Measurements from ENCODE around the gene CLDN18. TPM values are rescaled to one million over a fixed set of nuclear protein-coding genes. Genes with fewer than 3 reads are reported as not detected.

Gene CLDN18
- total RNA-seq, 2 experiments from 2014 or later: not detected

DNA sequence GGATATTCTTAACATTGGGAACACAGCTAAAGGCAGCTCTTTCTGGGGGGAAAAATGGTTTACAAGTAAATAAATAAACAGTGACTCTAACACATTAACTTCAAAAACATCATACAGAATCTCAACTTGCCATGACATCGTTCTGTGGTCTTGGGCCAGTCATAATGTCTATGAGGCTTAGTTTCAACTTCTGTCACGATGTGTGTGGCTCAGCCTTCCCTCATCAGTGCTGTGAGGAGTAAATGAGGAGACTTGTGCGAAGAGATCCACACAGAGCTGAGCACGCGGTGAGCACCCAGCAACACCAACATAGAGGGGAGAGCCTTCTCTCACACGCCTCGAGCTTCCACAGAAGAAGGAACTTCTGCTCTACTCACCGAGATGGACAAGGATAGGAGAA is 56.4 kb downstream of the CLDN18 start:
- H2AFZ ChIP-seq (ENCODE audit: low read length): no peak overlapping the region

DNA sequence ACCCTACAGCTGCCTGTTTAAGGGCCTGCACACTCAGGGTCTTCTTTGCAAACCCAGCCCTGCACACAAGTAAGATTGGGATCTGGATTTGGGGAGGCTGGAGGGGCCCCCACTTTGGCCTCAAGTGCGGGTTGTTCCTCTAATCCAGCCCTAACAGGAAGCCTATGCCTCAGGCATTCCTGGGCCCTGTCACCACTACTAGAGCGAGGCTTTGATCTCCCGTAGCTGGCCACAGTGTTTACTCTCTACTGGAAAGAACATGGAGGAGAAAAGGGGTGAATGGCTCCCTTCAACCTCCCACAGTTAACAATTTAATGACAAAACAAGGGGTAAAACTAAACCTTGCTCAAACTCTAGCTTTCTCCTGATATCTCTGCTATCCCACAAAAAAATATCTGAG is 57.0 kb downstream of the CLDN18 start:
- H4K20me1 ChIP-seq (ENCODE audit: insufficient read depth, low read length): no peaks in the 10 kb centered on the region; the same call in 1 of the 2 replicates
- H3K4me2 ChIP-seq (ENCODE audit: low read length): no peak overlapping the region
- H3K4me1 ChIP-seq (ENCODE audit: insufficient read depth, low read length, poor library complexity, severe bottlenecking): no peaks in the 10 kb centered on the region
- H3K9me2 ChIP-seq (ENCODE audit: insufficient read depth, low read length): no peaks in the 10 kb centered on the region
- no peak for DNase-seq (ENCODE audit: low spot score)
- ChIA-PET POLR2A (no interaction called here), CTCF (ENCODE audit: unreplicated experiment) (no interaction called here)
- no peak overlapping the region for H3K27ac ChIP-seq (ENCODE audit: low read depth, low read length, poor library complexity, severe bottlenecking)
- H3K9me3 ChIP-seq (ENCODE audit: low read length): no peaks in the 10 kb centered on the region
- intact Hi-C loops (cut with micrococcal nuclease; ENCODE audit: unreplicated experiment): loop anchor here (5.0 to 10.0 kb wide), 4 partner anchors 265 to 848 kb away; partner anchors contain the start of gene CEP70
- H2AFZ ChIP-seq (ENCODE audit: low read length): no peak overlapping the region
- H3K4me3 ChIP-seq (ENCODE audit: low read depth, low read length, poor library complexity, severe bottlenecking): no peak overlapping the region
- no peaks in the 10 kb centered on the region for H3K36me3 ChIP-seq (ENCODE audit: insufficient read depth, low read length)
- H3K79me2 ChIP-seq (ENCODE audit: insufficient read depth, low read depth, low read length): no peaks in the 10 kb centered on the region
- BruUV-seq (replicated peaks): no TSS peak
- TF ChIP-seq, protein P1, sequence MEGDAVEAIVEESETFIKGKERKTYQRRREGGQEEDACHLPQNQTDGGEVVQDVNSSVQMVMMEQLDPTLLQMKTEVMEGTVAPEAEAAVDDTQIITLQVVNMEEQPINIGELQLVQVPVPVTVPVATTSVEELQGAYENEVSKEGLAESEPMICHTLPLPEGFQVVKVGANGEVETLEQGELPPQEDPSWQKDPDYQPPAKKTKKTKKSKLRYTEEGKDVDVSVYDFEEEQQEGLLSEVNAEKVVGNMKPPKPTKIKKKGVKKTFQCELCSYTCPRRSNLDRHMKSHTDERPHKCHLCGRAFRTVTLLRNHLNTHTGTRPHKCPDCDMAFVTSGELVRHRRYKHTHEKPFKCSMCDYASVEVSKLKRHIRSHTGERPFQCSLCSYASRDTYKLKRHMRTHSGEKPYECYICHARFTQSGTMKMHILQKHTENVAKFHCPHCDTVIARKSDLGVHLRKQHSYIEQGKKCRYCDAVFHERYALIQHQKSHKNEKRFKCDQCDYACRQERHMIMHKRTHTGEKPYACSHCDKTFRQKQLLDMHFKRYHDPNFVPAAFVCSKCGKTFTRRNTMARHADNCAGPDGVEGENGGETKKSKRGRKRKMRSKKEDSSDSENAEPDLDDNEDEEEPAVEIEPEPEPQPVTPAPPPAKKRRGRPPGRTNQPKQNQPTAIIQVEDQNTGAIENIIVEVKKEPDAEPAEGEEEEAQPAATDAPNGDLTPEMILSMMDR (conservative IDR thresholded peaks at IDR 0.05; ENCODE audit: low read length): no peak
- TF ChIP-seq EZH2phosphoT487 (IDR thresholded peaks at IDR 0.05; ENCODE audit: borderline replicate concordance, low read depth, low read length): no peak

More for the DNA sequence above, 56.4 kb downstream of the CLDN18 start:
- intact Hi-C loops (cut with micrococcal nuclease; ENCODE audit: unreplicated experiment): loop anchor here (5.0 to 10.0 kb wide), 4 partner anchors 266 to 848 kb away; partner anchors contain the start of gene CEP70
- Histone ChIP-seq H4K20me1 (ENCODE audit: insufficient read depth, low read length) (no peaks in the 10 kb centered on the region; the same call in 1 of the 2 replicates), H3K4me3 (ENCODE audit: low read depth, low read length, poor library complexity, severe bottlenecking) (no peak overlapping the region), H3K36me3 (ENCODE audit: insufficient read depth, low read length) (no peaks in the 10 kb centered on the region), H3K79me2 (ENCODE audit: insufficient read depth, low read depth, low read length) (no peaks in the 10 kb centered on the region), H3K9me3 (ENCODE audit: low read length) (no peaks in the 10 kb centered on the region), H3K4me1 (ENCODE audit: insufficient read depth, low read length, poor library complexity, severe bottlenecking) (no peaks in the 10 kb centered on the region), H3K27ac (ENCODE audit: low read depth, low read length, poor library complexity, severe bottlenecking) (no peak overlapping the region), H3K4me2 (ENCODE audit: low read length) (no peak overlapping the region), H3K9me2 (ENCODE audit: insufficient read depth, low read length) (no peaks in the 10 kb centered on the region)
- no peak for TF ChIP-seq EZH2phosphoT487 (IDR thresholded peaks at IDR 0.05; ENCODE audit: borderline replicate concordance, low read depth, low read length)
- TF ChIP-seq, protein P1 (conservative IDR thresholded peaks at IDR 0.05; ENCODE audit: low read length): no peak
- ChIA-PET CTCF (ENCODE audit: unreplicated experiment) (no interaction called here), POLR2A (interaction anchor here (0.5 kb wide), 1 partner anchor 336 kb away, joined by 5 read pairs; no protein-coding TSS in a partner anchor)
- no TSS peak for BruUV-seq (replicated peaks)
- DNase-seq (ENCODE audit: low spot score): no peak

DNA sequence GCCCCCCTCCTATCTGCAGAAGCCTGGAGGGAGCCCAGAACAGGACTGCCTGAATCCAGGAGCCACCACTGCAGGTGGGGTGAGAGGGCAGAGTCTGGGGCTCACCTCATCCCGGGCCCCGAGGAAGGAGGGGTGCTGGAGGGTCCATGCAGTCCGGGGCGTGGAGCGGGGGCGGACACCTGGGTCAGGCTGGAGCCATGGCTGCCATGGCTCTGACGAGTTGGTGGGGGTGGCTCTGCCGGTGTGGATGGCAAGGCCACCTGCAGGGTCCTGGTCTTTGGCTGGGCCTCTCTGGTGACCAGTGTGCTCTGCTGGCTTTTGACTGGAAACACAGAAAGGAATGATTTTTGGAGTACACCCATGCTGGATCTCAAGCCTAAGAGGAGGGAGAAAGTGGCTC is 58.1 kb downstream of the CLDN18 start:
- no peak for DNase-seq (ENCODE audit: low spot score)
- POLR2A ChIA-PET: no interaction called here
- no peak overlapping the region for H3K27ac ChIP-seq (ENCODE audit: low read depth, low read length, poor library complexity, severe bottlenecking)
- no peaks in the 10 kb centered on the region for H3K4me1 ChIP-seq (ENCODE audit: insufficient read depth, low read length, poor library complexity, severe bottlenecking)
- CTCF ChIA-PET (ENCODE audit: unreplicated experiment): no interaction called here
- intact Hi-C loops (cut with micrococcal nuclease; ENCODE audit: unreplicated experiment): loop anchor here (1.0 to 10.0 kb wide), 5 partner anchors 51 to 847 kb away; partner anchors contain the start of gene CEP70
- H3K9me3 ChIP-seq (ENCODE audit: low read length): no peaks in the 10 kb centered on the region
- no peaks in the 10 kb centered on the region; the same call in 1 of the 2 replicates for H4K20me1 ChIP-seq (ENCODE audit: insufficient read depth, low read length)
- BruUV-seq (replicated peaks): no TSS peak
- H3K9me2 ChIP-seq (ENCODE audit: insufficient read depth, low read length): no peaks in the 10 kb centered on the region
- no peaks in the 10 kb centered on the region for H3K36me3 ChIP-seq (ENCODE audit: insufficient read depth, low read length)
- no peak overlapping the region for H2AFZ ChIP-seq (ENCODE audit: low read length)
- TF ChIP-seq, protein P1 (conservative IDR thresholded peaks at IDR 0.05; ENCODE audit: low read length): no peak
- TF ChIP-seq EZH2phosphoT487 (IDR thresholded peaks at IDR 0.05; ENCODE audit: borderline replicate concordance, low read depth, low read length): no peak
- H3K4me3 ChIP-seq (ENCODE audit: low read depth, low read length, poor library complexity, severe bottlenecking): no peak overlapping the region
- no peak overlapping the region for H3K4me2 ChIP-seq (ENCODE audit: low read length)
- no peaks in the 10 kb centered on the region for H3K79me2 ChIP-seq (ENCODE audit: insufficient read depth, low read depth, low read length)

All from OCI-LY7 (cell line).